Brain microvascular endothelial cell (primary cell): ENCODE results near the gene USO1.
"Not testable (repeated sequence)": the region's sequence is repeated elsewhere in the genome, so short reads cannot be mapped to it uniquely, and the experiment has no call there.

Source experiments
- DNase-seq: peaks from one replicate; pipeline ENCODE4 v3.0.0-alpha.2; 2020
- H3K27ac ChIP-seq: fragments of 250-450 bp; sonication (Bioruptor Pico); 2 replicates; pipeline ENCODE4 v1.5.1; 2020; ENCODE audit warnings: mild to moderate bottlenecking, moderate library complexity
- H3K27me3 ChIP-seq: fragments of 250-450 bp; sonication (Bioruptor Pico); replicated peaks from 2 replicates; pipeline ENCODE4 v1.5.1; 2020; ENCODE audit warnings: mild to moderate bottlenecking
- H3K36me3 ChIP-seq: fragments of 250-450 bp; sonication (Bioruptor Pico); replicated peaks from 2 replicates; pipeline ENCODE4 v1.5.1; 2020; ENCODE audit warnings: mild to moderate bottlenecking
- H3K4me3 ChIP-seq: 2 replicates; pipeline ENCODE4 v1.5.1; 2011; ENCODE audit warnings: low read depth, mild to moderate bottlenecking, control low read depth, low read length, moderate library complexity
- in situ Hi-C: cut with HindIII; loops from 2 replicates; pipeline ENCODE4 v1.10.0; 2017; ENCODE audit warnings: low sequenced_read_pairs, low pct_ligation_motif_present
- TF ChIP-seq, protein P1 (sequence below): IDR thresholded peaks from 2 replicates; pipeline ENCODE4 v1.5.1; 2011; ENCODE audit warnings: low read depth, mild to moderate bottlenecking, moderate library complexity, low read length, control low read depth, inconsistent platforms; ENCODE audit errors: missing control alignments

The USO1 gene

DNA sequence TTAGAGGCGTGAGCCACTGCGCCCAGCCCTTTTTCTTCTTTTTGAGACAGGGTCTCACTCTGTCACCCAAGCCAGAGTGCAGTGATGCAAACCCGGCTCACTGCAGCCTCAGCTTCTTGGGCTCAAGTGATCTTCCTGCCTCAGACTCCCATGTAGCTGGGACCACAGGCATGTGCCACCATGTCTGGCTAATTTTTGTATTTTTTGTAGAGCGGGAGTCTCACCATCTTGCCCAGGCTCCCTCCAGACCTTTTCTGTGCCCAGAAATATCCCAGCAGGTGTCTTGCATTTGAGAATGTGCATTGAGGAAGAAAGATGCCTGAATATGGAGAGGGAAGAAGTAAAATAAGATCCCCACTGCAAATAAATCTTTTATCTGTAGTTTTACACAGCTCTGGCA, 119.2 kb downstream of the USO1 start:
- in situ Hi-C loops = no loop called here
- TF ChIP-seq, protein P1, sequence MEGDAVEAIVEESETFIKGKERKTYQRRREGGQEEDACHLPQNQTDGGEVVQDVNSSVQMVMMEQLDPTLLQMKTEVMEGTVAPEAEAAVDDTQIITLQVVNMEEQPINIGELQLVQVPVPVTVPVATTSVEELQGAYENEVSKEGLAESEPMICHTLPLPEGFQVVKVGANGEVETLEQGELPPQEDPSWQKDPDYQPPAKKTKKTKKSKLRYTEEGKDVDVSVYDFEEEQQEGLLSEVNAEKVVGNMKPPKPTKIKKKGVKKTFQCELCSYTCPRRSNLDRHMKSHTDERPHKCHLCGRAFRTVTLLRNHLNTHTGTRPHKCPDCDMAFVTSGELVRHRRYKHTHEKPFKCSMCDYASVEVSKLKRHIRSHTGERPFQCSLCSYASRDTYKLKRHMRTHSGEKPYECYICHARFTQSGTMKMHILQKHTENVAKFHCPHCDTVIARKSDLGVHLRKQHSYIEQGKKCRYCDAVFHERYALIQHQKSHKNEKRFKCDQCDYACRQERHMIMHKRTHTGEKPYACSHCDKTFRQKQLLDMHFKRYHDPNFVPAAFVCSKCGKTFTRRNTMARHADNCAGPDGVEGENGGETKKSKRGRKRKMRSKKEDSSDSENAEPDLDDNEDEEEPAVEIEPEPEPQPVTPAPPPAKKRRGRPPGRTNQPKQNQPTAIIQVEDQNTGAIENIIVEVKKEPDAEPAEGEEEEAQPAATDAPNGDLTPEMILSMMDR = no peak
- no peaks in the 10 kb centered on the region for H3K36me3 ChIP-seq
- no peaks in the 10 kb centered on the region for H3K27me3 ChIP-seq
- H3K4me3 ChIP-seq = no peak overlapping the region
- no peak for DNase-seq
- peak overlapping the region; percentile 77 for H3K27ac ChIP-seq

DNA sequence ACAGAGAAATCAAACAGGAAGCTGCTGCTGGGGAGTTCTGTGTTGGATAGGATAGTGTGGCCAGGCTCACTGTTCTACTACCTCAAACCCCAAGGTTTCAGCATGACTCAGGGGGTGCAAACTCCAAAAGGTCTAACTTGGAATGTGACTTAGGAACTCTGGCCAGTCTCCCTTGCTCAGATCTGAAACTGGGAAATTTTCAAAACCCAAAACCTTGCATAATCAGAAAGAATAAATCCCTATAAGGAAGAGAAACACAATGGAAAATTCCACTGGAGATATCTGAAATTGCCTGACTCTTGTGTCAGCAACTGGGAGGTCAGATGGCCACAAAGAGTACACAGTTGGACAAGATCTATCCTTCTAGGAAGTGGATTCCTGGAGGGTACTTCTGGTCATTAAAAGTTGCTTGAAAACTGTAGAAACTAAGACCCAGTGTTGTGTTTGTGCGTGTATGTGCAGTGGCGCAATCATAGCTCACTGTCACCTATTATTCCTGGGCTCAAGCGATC, 119.8 kb downstream of the USO1 start:
- Histone ChIP-seq H3K27me3 (no peaks in the 10 kb centered on the region), H3K4me3 (no peak overlapping the region), H3K27ac (peak overlapping the region; percentile 77), H3K36me3 (no peaks in the 10 kb centered on the region)
- TF ChIP-seq, protein P1 = no peak
- peak; percentile 87 for DNase-seq
- in situ Hi-C loops = no loop called here

DNA sequence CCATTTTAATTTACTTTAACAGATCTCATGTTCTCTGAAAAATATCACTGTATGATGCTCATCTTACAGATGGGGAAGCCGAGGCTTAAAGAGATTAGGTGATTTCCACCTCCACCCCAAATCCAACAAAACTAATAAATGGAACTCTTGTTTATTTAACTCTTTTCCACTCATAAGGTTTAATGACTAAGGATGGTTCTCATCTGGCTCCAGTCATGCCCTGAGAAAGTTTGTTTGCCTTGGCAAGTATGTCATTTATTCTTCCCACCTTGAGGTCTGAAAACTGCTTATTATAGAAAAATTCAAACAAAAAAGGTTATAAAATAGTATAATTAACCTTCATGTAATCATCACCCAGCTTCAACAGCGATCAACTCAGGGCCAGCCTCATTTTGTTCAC, 121.6 kb downstream of the USO1 start:
- TF ChIP-seq, protein P1 = no peak
- H3K27me3 ChIP-seq = no peaks in the 10 kb centered on the region
- no peaks in the 10 kb centered on the region for H3K36me3 ChIP-seq
- no peak overlapping the region for H3K27ac ChIP-seq
- no peak overlapping the region for H3K4me3 ChIP-seq
- no peak for DNase-seq
- in situ Hi-C loops = no loop called here

DNA sequence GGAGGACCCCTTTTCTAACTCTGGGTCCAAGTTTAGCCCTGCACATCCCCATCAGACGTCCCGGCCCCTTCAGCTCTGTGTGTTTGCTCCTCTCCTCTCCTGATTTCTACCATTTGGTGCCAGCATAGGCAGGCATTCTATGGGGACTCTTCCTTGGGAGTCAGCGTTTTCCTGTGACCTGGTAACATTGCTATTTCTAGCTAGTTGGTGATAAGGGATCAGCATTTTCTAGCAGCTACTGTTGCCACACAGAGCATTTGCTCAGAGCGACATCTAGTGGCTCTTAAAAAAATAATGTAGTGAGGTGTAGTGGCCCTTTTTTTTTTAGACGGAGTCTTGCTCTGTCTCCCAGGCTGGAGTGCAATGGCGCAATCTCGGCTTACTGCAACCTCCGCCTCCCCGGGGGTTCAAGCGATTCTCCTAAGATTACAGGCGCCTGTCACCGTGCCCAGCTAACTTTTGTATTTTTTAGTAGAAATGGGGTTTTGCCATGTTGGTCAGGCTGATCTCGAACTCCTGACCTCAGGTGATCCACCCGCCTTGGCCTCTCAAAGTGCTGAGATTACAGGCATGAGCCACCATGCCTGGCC, 123.9 kb downstream of the USO1 start:
- DNase-seq = peak; percentile 83

DNA sequence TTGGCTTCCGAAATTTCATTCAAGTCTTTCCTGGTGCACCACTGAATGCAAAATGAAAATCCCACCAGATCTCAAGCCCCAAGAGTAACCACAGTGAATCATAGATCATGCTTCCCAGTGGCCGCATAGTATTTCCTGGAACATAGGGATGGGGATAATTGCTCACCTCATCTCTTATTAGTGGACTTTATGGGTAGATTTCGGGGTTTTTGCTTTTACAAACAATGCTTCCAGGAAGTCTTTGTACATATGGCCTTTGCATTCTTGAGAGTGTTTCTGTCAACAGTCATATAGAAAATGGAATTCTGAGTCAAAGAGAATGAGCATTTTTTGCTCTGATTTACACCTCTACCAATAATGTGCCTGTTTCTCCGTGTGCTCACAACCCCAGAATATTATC, 124.5 kb downstream of the USO1 start:
- no peaks in the 10 kb centered on the region for H3K36me3 ChIP-seq
- in situ Hi-C loops = no loop called here
- TF ChIP-seq, protein P1 = no peak
- H3K27me3 ChIP-seq = no peaks in the 10 kb centered on the region
- no peak overlapping the region for H3K4me3 ChIP-seq
- DNase-seq = peak; percentile 58
- H3K27ac ChIP-seq = peak overlapping the region; percentile 51

More for the DNA sequence above, 123.9 kb downstream of the USO1 start:
- H3K27me3 ChIP-seq, H3K36me3 ChIP-seq, H3K4me3 ChIP-seq, in situ Hi-C loops: not testable (repeated sequence)
- TF ChIP-seq, protein P1 = peak; percentile 53
- peak overlapping the region; percentile 51 for H3K27ac ChIP-seq

DNA sequence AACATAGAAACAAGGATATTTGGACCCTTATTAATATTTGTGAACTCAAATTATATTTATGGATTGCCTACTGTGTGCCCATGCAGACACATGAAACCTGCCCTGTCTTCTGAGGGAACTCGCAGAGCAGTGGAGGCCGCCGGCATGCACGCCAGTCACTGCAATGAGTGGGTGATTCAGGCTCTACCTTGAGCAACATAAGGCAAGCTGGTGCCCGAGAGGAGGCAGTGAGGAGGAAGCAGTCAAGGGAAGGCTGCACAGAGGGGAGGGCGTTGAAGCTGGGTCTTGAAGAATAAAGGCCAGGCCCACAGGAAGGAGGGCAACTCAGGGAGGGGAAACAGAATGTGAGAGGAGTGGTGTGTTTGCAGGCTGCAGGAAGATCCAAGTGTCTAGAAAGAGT, 125.1 kb downstream of the USO1 start:
- in situ Hi-C loops = no loop called here
- Histone ChIP-seq H3K27ac (peak overlapping the region; percentile 51), H3K36me3 (no peaks in the 10 kb centered on the region), H3K27me3 (no peaks in the 10 kb centered on the region), H3K4me3 (no peak overlapping the region)
- TF ChIP-seq, protein P1 = no peak
- no peak for DNase-seq
